C4-2B (cell line): Measurements from ENCODE around the gene LIF.

ENCODE experiments used
- ZFX ChIP-seq: fragments of 450-650 bp; IDR thresholded peaks from 2 replicates; pipeline ENCODE4 v1.6.1; 2017
- TF ChIP-seq, protein P1 (sequence below): fragments of 450-650 bp; conservative IDR thresholded peaks from 2 replicates; pipeline ENCODE4 v1.5.1; 2017; ENCODE audit warnings: mild to moderate bottlenecking

DNA sequence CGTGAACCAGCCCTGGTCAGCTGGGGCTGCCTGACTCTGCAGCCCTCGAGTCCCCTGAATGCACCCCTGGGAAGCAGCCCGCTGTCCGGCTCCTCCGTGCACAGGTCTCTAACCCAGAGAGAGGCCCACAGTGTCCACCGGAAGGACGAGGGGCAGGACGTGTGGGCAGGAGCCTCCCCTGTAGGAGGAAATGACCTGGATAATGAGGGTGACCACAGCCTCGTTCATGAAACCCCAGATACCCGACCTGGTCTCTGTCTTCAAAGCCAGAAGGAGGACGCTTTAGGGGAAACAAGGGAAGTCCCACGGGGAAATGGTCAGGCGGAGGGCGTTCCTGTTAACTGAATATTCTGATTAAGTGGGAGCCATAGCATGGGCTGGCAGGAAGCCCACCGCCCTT lies 23.3 kb downstream of the LIF start:
- TF ChIP-seq, protein P1, sequence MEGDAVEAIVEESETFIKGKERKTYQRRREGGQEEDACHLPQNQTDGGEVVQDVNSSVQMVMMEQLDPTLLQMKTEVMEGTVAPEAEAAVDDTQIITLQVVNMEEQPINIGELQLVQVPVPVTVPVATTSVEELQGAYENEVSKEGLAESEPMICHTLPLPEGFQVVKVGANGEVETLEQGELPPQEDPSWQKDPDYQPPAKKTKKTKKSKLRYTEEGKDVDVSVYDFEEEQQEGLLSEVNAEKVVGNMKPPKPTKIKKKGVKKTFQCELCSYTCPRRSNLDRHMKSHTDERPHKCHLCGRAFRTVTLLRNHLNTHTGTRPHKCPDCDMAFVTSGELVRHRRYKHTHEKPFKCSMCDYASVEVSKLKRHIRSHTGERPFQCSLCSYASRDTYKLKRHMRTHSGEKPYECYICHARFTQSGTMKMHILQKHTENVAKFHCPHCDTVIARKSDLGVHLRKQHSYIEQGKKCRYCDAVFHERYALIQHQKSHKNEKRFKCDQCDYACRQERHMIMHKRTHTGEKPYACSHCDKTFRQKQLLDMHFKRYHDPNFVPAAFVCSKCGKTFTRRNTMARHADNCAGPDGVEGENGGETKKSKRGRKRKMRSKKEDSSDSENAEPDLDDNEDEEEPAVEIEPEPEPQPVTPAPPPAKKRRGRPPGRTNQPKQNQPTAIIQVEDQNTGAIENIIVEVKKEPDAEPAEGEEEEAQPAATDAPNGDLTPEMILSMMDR = no peak
- no peak for TF ChIP-seq ZFX
